H1 (cell line): ENCODE measurements around the gene CCDC154. TPM values are rescaled to one million over a fixed set of nuclear protein-coding genes. Genes with fewer than 3 reads are reported as not detected.

Experiments used
- EP300 ChIP-seq, 2 experiments: IDR thresholded peaks; 1 replicate in 1 of 2; 2 replicates in 1 of 2; pipeline ENCODE4 v1.6.1; 2011 to 2012; ENCODE audit warnings: low read depth in 2 of 2, low read length in 2 of 2, mild to moderate bottlenecking in 2 of 2, borderline replicate concordance in 1 of 2, inconsistent platforms in 1 of 2, moderate library complexity in 1 of 2
- NRF1 ChIP-seq: IDR thresholded peaks from 2 replicates; pipeline ENCODE4 v1.6.1; 2011; ENCODE audit warnings: mild to moderate bottlenecking, low read depth, low read length, improper control_type of control experiment
- PHF8 ChIP-seq: fragments of 200-600 bp; sonication (generic); conservative IDR thresholded peaks from 2 replicates; pipeline ENCODE4 v1.7.1; 2012; ENCODE audit warnings: low read depth, mild to moderate bottlenecking, inconsistent platforms, low read length, moderate library complexity
- RFX5 ChIP-seq: IDR thresholded peaks from 2 replicates; pipeline ENCODE4 v1.6.1; 2011; ENCODE audit warnings: low read depth, low read length, improper control_type of control experiment, borderline replicate concordance
- SIN3A ChIP-seq, 2 experiments: IDR thresholded peaks in 1 of 2; conservative IDR thresholded peaks in 1 of 2; 2 replicates each; pipeline ENCODE4 v1.6.1; 2011 to 2012; ENCODE audit warnings: low read length in 2 of 2, improper control_type of control experiment in 1 of 2, low read depth in 1 of 2, mild to moderate bottlenecking in 1 of 2
- SP1 ChIP-seq: IDR thresholded peaks from 2 replicates; pipeline ENCODE4 v1.6.1; 2011; ENCODE audit warnings: low read depth, low read length
- polyA plus RNA-seq, 7 experiments: library from polyadenylated mRNA; depleted of rRNA in 3 of 7; stranded (reverse) in 5 of 7; unstranded in 2 of 7; fragments of >200 nt in 5 of 7; fragments of 200-250 nt in 2 of 7; gene quantifications; 1 replicate in 5 of 7; 2 replicates in 1 of 7; 4 replicates in 1 of 7; pipeline versions ENCODE4 v1.2.1 to v1.2.3, GENCODE V29; 2011 to 2013; ENCODE audit warnings: missing spikeins in 2 of 7, mixed read lengths in 2 of 7
- total RNA-seq: library from RNA; stranded (reverse); fragmentation: NEBNext Ultra II Directional; extraction: Animal tissue kit (Norgen Biotek cat#: 25700); gene quantifications from 2 replicates; pipeline ENCODE4 v1.2.1, GENCODE V29; 2021

CCDC154 gene
- total and polyA plus RNA-seq, 2 of the 8 experiments (the other 6 are each of a cell fraction or from before 2014, with no cell fraction given), result 0.15 to 0.88 TPM

DNA sequence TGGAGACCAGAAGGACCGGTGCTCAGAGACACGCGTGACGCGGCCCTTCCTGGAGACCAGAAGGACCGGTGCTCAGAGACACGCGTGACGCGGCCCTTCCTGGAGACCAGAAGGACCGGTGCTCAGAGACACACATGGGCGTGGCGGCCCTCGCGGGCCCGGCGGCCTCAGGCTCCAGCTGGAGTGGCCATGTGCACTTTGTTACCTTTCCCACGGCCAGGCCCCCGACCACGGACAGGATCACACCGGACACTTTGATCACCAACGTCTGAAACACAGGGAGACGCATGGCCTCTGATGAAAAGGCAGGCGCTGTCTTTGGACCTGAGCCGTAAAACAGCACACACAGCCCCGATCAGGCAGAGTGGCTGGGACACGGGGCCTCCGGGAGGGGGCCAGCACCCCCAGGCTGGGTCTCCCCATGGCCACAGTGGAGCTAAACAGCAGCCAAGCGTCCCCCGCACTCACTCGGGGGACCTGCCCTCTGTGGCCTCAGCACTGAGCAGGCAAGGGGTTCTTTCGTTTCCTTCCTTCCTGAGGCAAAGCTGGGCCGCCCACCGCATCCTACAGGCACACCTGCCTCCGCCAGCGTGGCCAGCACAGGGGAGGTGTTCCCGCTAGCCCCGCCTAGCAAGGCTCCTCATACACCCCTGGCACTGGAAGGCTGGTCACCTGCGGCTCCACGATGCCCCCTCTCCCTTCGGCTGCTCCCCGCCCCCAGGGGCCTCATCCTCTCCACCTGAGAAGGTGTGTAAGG is 13.3 kb upstream of the CCDC154 start (continued):
- no peak for TF ChIP-seq EP300 (IDR thresholded peaks at IDR 0.05; ENCODE audit: borderline replicate concordance in 1 of 2, low read depth in 2 of 2, low read length in 2 of 2)
- TF ChIP-seq SP1, result no peak
- TF ChIP-seq SIN3A (conservative IDR thresholded peaks at IDR 0.05 in 1 of 2, IDR thresholded peaks at IDR 0.05 in 1 of 2; ENCODE audit: low read depth in 1 of 2, low read length in 2 of 2), result no peak
- TF ChIP-seq RFX5, result no peak
- TF ChIP-seq NRF1, result no peak
- TF ChIP-seq PHF8, result no peak
